PFSK-1 (cell line): ENCODE measurements around the gene MBD5.

ENCODE experiments used
- FOXP2 ChIP-seq: optimal IDR thresholded peaks from 2 replicates; pipeline ENCODE3; 2011; ENCODE audit warnings: borderline replicate concordance, control low read depth, inconsistent platforms; ENCODE audit not compliant: insufficient read depth; ENCODE audit errors: extremely low read length, extremely low read depth
- POLR2AphosphoS5 ChIP-seq: IDR thresholded peaks from 2 replicates; pipeline ENCODE4 v1.6.1; 2012; ENCODE audit warnings: low read depth, mild to moderate bottlenecking, control low read depth, low read length, moderate library complexity
- SIN3A ChIP-seq: IDR thresholded peaks from 2 replicates; pipeline ENCODE4 v1.6.1; 2012; ENCODE audit warnings: mild to moderate bottlenecking, low read length, moderate library complexity, borderline replicate concordance; ENCODE audit not compliant: insufficient read depth
- TAF1 ChIP-seq: IDR thresholded peaks from 2 replicates; pipeline ENCODE4 v1.6.1; 2012; ENCODE audit warnings: low read length, control low read depth, borderline replicate concordance; ENCODE audit not compliant: insufficient read depth
- TF ChIP-seq, protein P1 (sequence below), 2 experiments: IDR thresholded peaks; 2 replicates each; pipeline versions ENCODE4 v1.6.1 to v1.8.0; 2011 to 2012; ENCODE audit warnings: low read depth in 2 of 2, low read length in 2 of 2, control low read depth in 1 of 2, inconsistent platforms in 1 of 2, mild to moderate bottlenecking in 1 of 2, moderate library complexity in 1 of 2; ENCODE audit not compliant: insufficient read depth in 1 of 2

Gene MBD5

DNA sequence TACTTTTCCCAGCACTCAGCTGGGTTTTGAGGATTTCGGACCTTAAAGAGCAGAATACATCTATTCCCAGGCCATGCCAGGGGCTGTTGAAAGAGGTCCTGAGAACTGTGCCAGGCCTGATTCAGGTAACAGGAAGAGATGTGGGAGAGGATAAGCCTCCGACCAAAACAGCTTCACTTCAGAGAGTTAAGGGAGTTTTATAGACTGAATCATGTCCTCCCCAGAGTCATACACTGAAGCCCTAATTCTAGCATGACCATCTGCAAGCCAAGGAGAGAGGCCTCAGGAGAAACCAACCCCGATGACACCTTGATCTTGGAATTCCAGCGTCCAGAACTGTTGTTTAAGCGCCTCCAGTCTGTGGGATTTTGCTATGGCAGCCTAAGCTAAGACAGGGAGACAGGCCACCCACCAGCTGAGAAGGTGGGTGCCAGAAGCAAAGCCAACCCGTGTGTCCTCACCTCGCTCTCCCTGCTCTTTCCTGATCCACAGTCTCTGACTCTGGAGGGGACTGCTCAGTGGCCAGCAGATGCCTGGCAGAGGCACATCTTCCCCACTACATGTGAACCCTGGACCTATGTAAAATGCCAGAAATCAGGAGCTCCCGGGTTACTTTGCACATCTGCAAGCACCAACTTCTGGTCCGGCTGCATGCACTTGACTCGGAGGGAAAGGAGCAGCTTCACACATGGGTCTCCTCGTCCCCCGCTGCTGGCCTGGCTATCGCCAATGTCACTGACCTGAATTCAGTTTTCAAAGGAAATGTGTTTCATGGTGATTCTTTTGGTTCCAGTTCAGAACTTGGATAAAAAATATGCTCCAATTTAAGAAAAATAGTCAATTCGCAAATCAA, 506.8 kb downstream of the MBD5 start:
- TF ChIP-seq, protein P1, sequence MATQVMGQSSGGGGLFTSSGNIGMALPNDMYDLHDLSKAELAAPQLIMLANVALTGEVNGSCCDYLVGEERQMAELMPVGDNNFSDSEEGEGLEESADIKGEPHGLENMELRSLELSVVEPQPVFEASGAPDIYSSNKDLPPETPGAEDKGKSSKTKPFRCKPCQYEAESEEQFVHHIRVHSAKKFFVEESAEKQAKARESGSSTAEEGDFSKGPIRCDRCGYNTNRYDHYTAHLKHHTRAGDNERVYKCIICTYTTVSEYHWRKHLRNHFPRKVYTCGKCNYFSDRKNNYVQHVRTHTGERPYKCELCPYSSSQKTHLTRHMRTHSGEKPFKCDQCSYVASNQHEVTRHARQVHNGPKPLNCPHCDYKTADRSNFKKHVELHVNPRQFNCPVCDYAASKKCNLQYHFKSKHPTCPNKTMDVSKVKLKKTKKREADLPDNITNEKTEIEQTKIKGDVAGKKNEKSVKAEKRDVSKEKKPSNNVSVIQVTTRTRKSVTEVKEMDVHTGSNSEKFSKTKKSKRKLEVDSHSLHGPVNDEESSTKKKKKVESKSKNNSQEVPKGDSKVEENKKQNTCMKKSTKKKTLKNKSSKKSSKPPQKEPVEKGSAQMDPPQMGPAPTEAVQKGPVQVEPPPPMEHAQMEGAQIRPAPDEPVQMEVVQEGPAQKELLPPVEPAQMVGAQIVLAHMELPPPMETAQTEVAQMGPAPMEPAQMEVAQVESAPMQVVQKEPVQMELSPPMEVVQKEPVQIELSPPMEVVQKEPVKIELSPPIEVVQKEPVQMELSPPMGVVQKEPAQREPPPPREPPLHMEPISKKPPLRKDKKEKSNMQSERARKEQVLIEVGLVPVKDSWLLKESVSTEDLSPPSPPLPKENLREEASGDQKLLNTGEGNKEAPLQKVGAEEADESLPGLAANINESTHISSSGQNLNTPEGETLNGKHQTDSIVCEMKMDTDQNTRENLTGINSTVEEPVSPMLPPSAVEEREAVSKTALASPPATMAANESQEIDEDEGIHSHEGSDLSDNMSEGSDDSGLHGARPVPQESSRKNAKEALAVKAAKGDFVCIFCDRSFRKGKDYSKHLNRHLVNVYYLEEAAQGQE (IDR thresholded peaks at IDR 0.05; ENCODE audit: insufficient read depth in 1 of 2, low read depth in 2 of 2, low read length in 2 of 2), result no peak
- TF ChIP-seq TAF1 (no peak), SIN3A (no peak), FOXP2 (no peak), POLR2AphosphoS5 (no peak)

DNA sequence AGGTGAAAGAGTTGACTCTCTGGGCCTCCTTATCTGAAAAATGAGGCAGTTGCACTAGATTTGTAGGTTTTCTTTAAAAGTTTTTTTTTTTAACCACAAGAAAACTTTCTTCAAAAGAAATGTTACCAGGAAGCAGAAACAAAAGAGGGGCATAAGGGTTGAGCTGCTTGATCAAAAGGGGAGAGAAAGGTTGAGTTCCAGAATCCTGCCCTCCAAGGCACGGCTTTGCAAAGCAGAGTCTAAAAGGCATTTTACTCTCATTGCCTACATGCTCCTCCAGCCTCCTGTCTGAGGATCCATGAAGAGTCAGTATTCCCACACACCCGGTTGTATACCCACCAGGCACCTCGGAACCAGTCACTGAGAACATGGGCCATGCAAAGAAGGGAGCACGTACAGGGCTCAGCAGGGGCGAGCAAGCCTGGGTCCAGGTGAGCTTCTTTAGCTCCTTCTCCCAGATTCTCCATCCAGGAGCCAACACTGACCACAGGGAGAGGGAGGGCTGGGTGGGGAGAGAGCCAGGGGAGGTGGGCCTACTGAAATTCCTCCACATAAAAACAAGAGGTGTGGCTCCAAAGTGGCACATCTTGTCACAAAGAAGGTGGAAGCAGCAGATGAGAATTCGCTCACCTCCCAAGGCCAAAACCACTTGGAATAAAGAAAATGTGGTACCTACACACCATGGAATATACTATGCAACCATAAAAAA, 507.6 kb downstream of the MBD5 start:
- TF ChIP-seq TAF1, result no peak
- TF ChIP-seq POLR2AphosphoS5, result no peak
- TF ChIP-seq, protein P1 (IDR thresholded peaks at IDR 0.05; ENCODE audit: insufficient read depth in 1 of 2, low read depth in 2 of 2, low read length in 2 of 2), result no peak
- no peak for TF ChIP-seq SIN3A
- no peak for TF ChIP-seq FOXP2

DNA sequence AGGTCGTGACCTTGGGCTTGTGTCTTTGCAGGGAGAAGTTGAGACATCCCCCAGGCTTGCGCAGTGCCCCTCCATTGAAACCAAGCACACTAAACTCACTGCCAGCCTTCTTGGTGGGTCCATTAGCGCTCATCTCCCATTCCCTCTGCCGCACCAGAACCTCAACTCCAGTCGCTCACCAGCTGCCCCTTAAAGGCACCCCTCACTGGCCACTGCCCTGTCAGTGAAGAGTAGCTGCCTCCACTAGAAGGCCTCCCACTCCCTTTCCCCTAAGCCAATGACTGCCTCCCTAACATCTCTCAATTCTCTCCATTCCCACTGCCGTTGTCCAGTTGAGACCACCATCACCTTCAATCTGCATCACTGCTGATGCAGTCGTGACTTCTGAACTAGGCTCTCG, 508.9 kb downstream of the MBD5 start:
- no peak for TF ChIP-seq TAF1
- TF ChIP-seq FOXP2, result no peak
- TF ChIP-seq POLR2AphosphoS5, result no peak
- TF ChIP-seq SIN3A, result no peak
- TF ChIP-seq, protein P1 (IDR thresholded peaks at IDR 0.05; ENCODE audit: insufficient read depth in 1 of 2, low read depth in 2 of 2, low read length in 2 of 2), result no peak

DNA sequence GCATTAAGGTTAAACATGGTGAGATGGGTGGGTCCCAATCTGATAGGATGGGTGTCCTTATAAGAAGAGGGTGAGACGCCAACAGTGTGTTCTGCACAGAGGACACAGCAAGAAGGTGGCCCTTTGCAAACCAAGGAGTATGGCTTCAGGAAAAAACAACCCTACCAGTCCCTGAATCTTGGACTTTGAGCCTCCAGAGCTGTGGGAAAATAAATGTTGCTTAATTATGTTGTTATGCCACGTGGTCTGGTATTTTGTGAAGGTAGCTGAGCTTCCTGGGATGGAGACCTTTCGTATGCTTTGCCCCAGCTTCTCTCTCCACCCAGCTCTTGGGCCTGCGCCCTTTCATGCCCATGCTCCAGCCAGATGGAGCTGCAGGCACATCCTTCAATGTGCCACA, 509.5 kb downstream of the MBD5 start:
- TF ChIP-seq POLR2AphosphoS5 (no peak), SIN3A (no peak), FOXP2 (no peak), TAF1 (no peak)
- TF ChIP-seq, protein P1 (IDR thresholded peaks at IDR 0.05; ENCODE audit: insufficient read depth in 1 of 2, low read depth in 2 of 2, low read length in 2 of 2), result no peak
